Spleen (tissue), 11 donors: Measurements from ENCODE around the gene DMXL1. TPM values are rescaled to one million over a fixed set of nuclear protein-coding genes. Genes with fewer than 3 reads are reported as not detected.

Source experiments
- DNase-seq: peaks from one replicate; pipeline ENCODE4 v3.0.0-alpha.2; 2020
- H3K27ac ChIP-seq, 8 donors: fragments of 200-600 bp; sonication (generic) in 7 of 8; 1 replicate in 4 of 8; 2 replicates in 4 of 8; pipeline versions ENCODE4 v1.5.0 to v1.8.0; 2016 to 2021; ENCODE audit warnings: inconsistent platforms in 4 of 8, mild to moderate bottlenecking in 4 of 8, moderate library complexity in 1 of 8
- H3K27me3 ChIP-seq, 7 donors: fragments of 200-600 bp; sonication (generic) in 6 of 7; replicated peaks in 1 of 7; 1 replicate in 4 of 7; 2 replicates in 3 of 7; pipeline versions ENCODE4 v1.5.0 to v1.8.0; 2016 to 2021; ENCODE audit warnings: inconsistent platforms in 3 of 7, mild to moderate bottlenecking in 1 of 7
- H3K36me3 ChIP-seq, 6 donors: fragments of 200-600 bp; sonication (generic) in 5 of 6; 1 replicate in 4 of 6; 2 replicates in 2 of 6; pipeline versions ENCODE4 v1.5.0 to v1.8.0; 2016 to 2021; ENCODE audit warnings: inconsistent platforms in 2 of 6
- H3K4me1 ChIP-seq, 6 donors: fragments of 200-600 bp; sonication (generic) in 5 of 6; 1 replicate in 3 of 6; 2 replicates in 3 of 6; pipeline versions ENCODE4 v1.5.0 to v1.8.0; 2016 to 2021; ENCODE audit warnings: inconsistent platforms in 3 of 6
- H3K4me3 ChIP-seq, 8 donors: fragments of 200-600 bp; sonication (generic) in 7 of 8; 1 replicate in 4 of 8; 2 replicates in 4 of 8; pipeline versions ENCODE4 v1.5.0 to v1.8.0; 2016 to 2021; ENCODE audit warnings: inconsistent platforms in 4 of 8, mild to moderate bottlenecking in 4 of 8, moderate library complexity in 2 of 8
- H3K9me3 ChIP-seq, 8 donors: fragments of 200-600 bp; sonication (generic) in 7 of 8; 1 replicate in 4 of 8; 2 replicates in 4 of 8; pipeline versions ENCODE4 v1.5.0 to v1.8.0; 2016 to 2021; ENCODE audit warnings: inconsistent platforms in 4 of 8
- POLR2A ChIP-seq, 3 donors: fragments of 450-650 bp; IDR thresholded peaks; one replicate each; pipeline ENCODE4 v1.5.1; 2017; ENCODE audit warnings: antibody characterized with exemption in 3 of 3, mild to moderate bottlenecking in 1 of 3
- POLR2AphosphoS5 ChIP-seq, 3 donors: sonication (generic); formaldehyde crosslinking; IDR thresholded peaks; one replicate each; pipeline ENCODE4 v1.5.1; 2017; ENCODE audit warnings: antibody characterized with exemption in 3 of 3
- WGBS, 5 donors: extraction: QIAGEN DNeasy Blood & Tissue Kit in 3 of 5; methylation state at CpG; one replicate each; pipeline versions ENCODE4 v1.1.5 to v1.1.7; 2013 to 2018; 5-methylcytosine and 5-hydroxymethylcytosine counted together
- intact Hi-C: fragments of 100-400 bp; cut with DNase I; formaldehyde crosslinking; loops from one replicate; pipeline ENCODE4 v1.15.0; 2023; ENCODE audit warnings: low total_unique reads
- polyA plus RNA-seq, 3 donors: library from polyadenylated mRNA; stranded (reverse); fragments of 200-250 nt; gene quantifications; one replicate each; pipeline ENCODE4 v1.2.1, GENCODE V29; 2013
- total RNA-seq, 7 donors: library from RNA; depleted of rRNA in 3 of 7; stranded (reverse); fragments of >200 nt in 3 of 7; fragmentation: NEBNext Ultra II Directional in 4 of 7; extraction: Animal tissue kit (Norgen Biotek cat#: 25700) in 4 of 7; gene quantifications; one replicate each; pipeline versions ENCODE4 v1.1.0 to v1.2.1, GENCODE V29; 2016 to 2021
- TF ChIP-seq, protein P1 (sequence below), 11 experiments: fragments of 200-600 bp in 7 of 11; fragments of 450-650 bp in 4 of 11; sonication (generic) in 4 of 11; IDR thresholded peaks in 8 of 11; conservative IDR thresholded peaks in 3 of 11; 1 replicate in 7 of 11; 2 replicates in 4 of 11; pipeline versions ENCODE4 v1.4.0 to v1.8.0; 2016 to 2021; ENCODE audit warnings: antibody characterized with exemption in 11 of 11, inconsistent platforms in 4 of 11, mild to moderate bottlenecking in 1 of 11
- donor health status: healthy with polysubstance abuse.
- donor health status: DM: no; HTN: no; CAD: no; lungs with moderate emphysema.
- donor health status: DM: no; HTN: no; CAD: no.
- donor health status: Bipolar disorder and iron deficiency.
- donor health status: healthy.
- donor health status: DM: no; HTN: no; CAD: no.
- donor health status: DM: yes; HTN: yes; CAD: no.

DMXL1 gene
- total and polyA plus RNA-seq, 10 donors = 19.3 to 89.9 (median 72.0) TPM

DNA sequence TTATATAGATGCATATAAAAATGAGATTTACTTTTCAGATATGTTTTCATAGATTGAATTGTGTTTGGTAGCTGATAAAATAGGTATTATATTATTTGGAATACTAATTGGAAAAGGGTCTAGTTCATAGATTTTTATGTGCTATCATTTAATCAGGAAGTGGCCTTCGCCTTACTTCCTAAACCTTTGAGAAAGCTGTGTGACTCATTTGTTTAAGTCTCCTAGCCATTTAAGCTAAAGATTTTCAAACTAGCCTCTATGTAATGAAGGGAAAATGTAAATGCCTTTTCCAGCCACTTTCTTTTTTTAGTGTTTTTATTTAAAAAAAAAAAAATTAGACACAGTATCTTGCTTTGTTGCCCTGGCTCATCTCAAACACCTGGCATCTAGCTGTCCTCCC lies 97.5 kb downstream of the DMXL1 start:
- TF ChIP-seq, protein P1, sequence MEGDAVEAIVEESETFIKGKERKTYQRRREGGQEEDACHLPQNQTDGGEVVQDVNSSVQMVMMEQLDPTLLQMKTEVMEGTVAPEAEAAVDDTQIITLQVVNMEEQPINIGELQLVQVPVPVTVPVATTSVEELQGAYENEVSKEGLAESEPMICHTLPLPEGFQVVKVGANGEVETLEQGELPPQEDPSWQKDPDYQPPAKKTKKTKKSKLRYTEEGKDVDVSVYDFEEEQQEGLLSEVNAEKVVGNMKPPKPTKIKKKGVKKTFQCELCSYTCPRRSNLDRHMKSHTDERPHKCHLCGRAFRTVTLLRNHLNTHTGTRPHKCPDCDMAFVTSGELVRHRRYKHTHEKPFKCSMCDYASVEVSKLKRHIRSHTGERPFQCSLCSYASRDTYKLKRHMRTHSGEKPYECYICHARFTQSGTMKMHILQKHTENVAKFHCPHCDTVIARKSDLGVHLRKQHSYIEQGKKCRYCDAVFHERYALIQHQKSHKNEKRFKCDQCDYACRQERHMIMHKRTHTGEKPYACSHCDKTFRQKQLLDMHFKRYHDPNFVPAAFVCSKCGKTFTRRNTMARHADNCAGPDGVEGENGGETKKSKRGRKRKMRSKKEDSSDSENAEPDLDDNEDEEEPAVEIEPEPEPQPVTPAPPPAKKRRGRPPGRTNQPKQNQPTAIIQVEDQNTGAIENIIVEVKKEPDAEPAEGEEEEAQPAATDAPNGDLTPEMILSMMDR (IDR thresholded peaks at IDR 0.05 in 8 of 11, conservative IDR thresholded peaks at IDR 0.05 in 3 of 11) = no peak
- TF ChIP-seq POLR2A (IDR thresholded peaks at IDR 0.05) = no peak
- no peak for TF ChIP-seq POLR2AphosphoS5 (IDR thresholded peaks at IDR 0.05)
- Histone ChIP-seq H3K9me3 (no peaks in the 10 kb centered on the region), H3K4me1 (peaks cover 0 to 10% (median 0%) of the 10 kb centered on the region in 6 donors), H3K4me3 (no peak overlapping the region), H3K27ac (no peak overlapping the region), H3K36me3 (peaks cover 0 to 86% (median 11%) of the 10 kb centered on the region in 6 donors), H3K27me3 (no peaks in the 10 kb centered on the region)
- 62 to 78% (median 75%) methylated on average over 1 of the region's 1 CpG for WGBS, 5 donors
- no peak for DNase-seq
- intact Hi-C loops = no loop called here

DNA sequence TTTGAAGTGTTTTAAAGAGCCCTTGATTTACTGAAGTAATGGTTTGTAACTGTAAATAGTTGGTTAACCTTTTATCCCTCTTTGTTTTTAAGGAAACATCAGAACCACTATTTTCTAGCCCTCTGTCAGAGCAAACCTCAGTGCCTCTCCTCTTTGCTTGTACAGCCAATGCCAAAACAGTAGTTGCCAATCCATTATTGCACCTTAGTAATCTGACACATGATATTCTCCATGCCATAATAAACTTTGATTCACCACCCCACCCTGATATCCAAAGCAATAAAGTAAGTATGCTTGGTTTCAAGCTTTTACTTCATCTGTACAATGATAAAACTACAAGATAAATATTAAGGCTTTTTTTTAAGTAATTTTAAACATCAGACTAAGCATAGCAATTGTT lies 100.8 kb downstream of the DMXL1 start:
- no peaks in the 10 kb centered on the region for H3K27me3 ChIP-seq
- TF ChIP-seq, protein P1 (IDR thresholded peaks at IDR 0.05 in 8 of 11, conservative IDR thresholded peaks at IDR 0.05 in 3 of 11) = no peak
- TF ChIP-seq POLR2A (IDR thresholded peaks at IDR 0.05) = no peak
- TF ChIP-seq POLR2AphosphoS5 (IDR thresholded peaks at IDR 0.05) = no peak
- DNase-seq = no peak
- intact Hi-C loops = no loop called here
- peaks cover 0 to 67% (median 5%) of the 10 kb centered on the region in 6 donors for H3K36me3 ChIP-seq
- no peak overlapping the region for H3K4me3 ChIP-seq
- H3K9me3 ChIP-seq = no peaks in the 10 kb centered on the region
- H3K4me1 ChIP-seq = peaks cover 0 to 10% (median 0%) of the 10 kb centered on the region in 6 donors
- no peak overlapping the region for H3K27ac ChIP-seq

DNA sequence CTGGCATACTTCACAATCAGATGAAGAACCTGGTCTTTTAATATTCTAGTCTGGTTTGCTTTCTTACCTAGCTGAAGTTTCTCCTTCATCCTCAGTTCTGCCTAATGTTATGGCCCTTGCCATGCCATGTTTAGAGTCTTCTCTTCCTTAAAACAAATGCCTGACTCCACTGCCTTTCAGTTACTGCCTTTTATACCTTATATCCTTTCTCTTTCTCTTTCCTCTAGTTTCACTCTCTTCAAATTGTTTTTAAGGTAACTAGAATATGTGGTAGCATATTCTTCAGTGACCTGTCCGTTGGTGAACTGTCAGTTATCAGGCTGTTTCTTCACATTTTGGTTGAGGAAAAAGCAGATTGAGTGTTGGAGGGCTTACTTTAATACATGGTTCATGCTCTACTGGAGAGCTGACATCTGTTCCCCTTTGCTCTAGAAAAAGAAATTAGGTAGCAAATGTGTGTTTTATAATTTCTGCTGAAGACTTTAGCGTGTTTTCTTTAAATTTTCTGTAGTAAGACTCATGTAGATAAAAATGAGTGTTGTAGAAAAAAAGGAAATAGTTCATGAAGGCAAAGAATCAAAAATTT lies 103.8 kb downstream of the DMXL1 start:
- TF ChIP-seq POLR2A (IDR thresholded peaks at IDR 0.05) (no peak), POLR2AphosphoS5 (IDR thresholded peaks at IDR 0.05) (no peak)
- TF ChIP-seq, protein P1 (IDR thresholded peaks at IDR 0.05 in 8 of 11, conservative IDR thresholded peaks at IDR 0.05 in 3 of 11) = no peak
- Histone ChIP-seq H3K9me3 (no peaks in the 10 kb centered on the region), H3K36me3 (peaks cover 0 to 69% (median 15%) of the 10 kb centered on the region in 6 donors), H3K4me3 (no peak overlapping the region), H3K27ac (peak overlapping the region in 1 of 8 donors; percentile 4), H3K4me1 (no peaks in the 10 kb centered on the region), H3K27me3 (no peaks in the 10 kb centered on the region)
- WGBS, 5 donors = 62 to 85% (median 76%) methylated on average over 2 of the region's 2 CpGs
- intact Hi-C loops = no loop called here
- no peak for DNase-seq

DNA sequence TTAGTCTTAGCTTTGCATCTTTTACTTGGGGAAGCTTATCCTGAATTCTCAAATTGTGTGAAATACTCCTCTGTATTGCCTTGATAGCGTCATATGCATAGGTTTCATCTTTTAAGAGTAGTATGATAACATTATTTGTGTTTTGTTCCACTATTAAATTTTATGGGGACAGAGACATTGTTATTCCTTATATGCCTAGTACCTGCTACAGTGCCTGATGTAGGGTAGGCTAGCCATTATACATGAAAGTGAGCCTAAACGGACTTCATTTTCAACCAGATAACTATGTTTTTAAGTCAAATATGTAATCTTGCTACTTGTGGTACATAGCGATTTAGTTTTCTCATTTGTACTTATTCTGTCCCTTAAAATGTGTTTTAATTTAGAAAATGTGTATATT lies 105.9 kb downstream of the DMXL1 start:
- no peaks in the 10 kb centered on the region for H3K27me3 ChIP-seq
- H3K9me3 ChIP-seq = no peaks in the 10 kb centered on the region
- no peak for TF ChIP-seq POLR2A (IDR thresholded peaks at IDR 0.05)
- TF ChIP-seq, protein P1 (IDR thresholded peaks at IDR 0.05 in 8 of 11, conservative IDR thresholded peaks at IDR 0.05 in 3 of 11) = no peak
- TF ChIP-seq POLR2AphosphoS5 (IDR thresholded peaks at IDR 0.05) = no peak
- 95 to 99% (median 99%) methylated on average over 3 of the region's 3 CpGs for WGBS, 5 donors
- DNase-seq = no peak
- no peaks in the 10 kb centered on the region for H3K4me1 ChIP-seq
- intact Hi-C loops = no loop called here
- peaks cover 0 to 54% (median 15%) of the 10 kb centered on the region in 6 donors for H3K36me3 ChIP-seq
- no peak overlapping the region for H3K4me3 ChIP-seq
- H3K27ac ChIP-seq = no peak overlapping the region
